Activated CD4-positive, alpha-beta T cell treated with anti-CD3 and anti-CD28 coated beads, Interleukin-2, Interleukin-4, amounts not matched to agents 100 ng/mL and 50 ng/mL, durations not matched to agents 16 hours and 8 hours (primary cell): ENCODE results near the gene PRKX.
"Not testable (repeated sequence)": the region's sequence is repeated elsewhere in the genome, so short reads cannot be mapped to it uniquely, and the experiment has no call there.

ENCODE experiments used
- DNase-seq: peaks from one replicate; pipeline ENCODE4 v3.0.0-alpha.2; 2020; ENCODE audit warnings: low spot score

Gene PRKX

GRCh38 chrX:3711331-3711917, 2.0 kb downstream of the PRKX start:
- DNase-seq = no peak

- DNase-seq = not testable (repeated sequence)
Observed at GRCh38 chrX:3707673-3708274, 5.7 kb downstream of the PRKX start.

GRCh38 chrX:3706481-3706880, 7.0 kb downstream of the PRKX start:
- no peak for DNase-seq

- DNase-seq = not testable (repeated sequence)
Observed at GRCh38 chrX:3703251-3703650, 10.2 kb downstream of the PRKX start.

- not testable (repeated sequence) for DNase-seq
Observed at GRCh38 chrX:3702095-3702494, 11.4 kb downstream of the PRKX start.

- not testable (repeated sequence) for DNase-seq
Observed at GRCh38 chrX:3701445-3701928, 12.0 kb downstream of the PRKX start.

GRCh38 chrX:3699821-3700381, 13.5 kb downstream of the PRKX start:
- DNase-seq = no peak

- DNase-seq = no peak
Observed at GRCh38 chrX:3697701-3698279, 15.7 kb downstream of the PRKX start.

GRCh38 chrX:3697220-3697684, 16.2 kb downstream of the PRKX start:
- DNase-seq = no peak

- no peak for DNase-seq
Observed at GRCh38 chrX:3695536-3695935, 17.9 kb downstream of the PRKX start.

GRCh38 chrX:3690140-3690539, 23.3 kb downstream of the PRKX start:
- DNase-seq = no peak

GRCh38 chrX:3683236-3683635, 30.2 kb downstream of the PRKX start:
- DNase-seq = not testable (repeated sequence)

- no peak for DNase-seq
Observed at GRCh38 chrX:3680459-3680858, 33.0 kb downstream of the PRKX start.

GRCh38 chrX:3679669-3680068, 33.8 kb downstream of the PRKX start:
- DNase-seq = no peak

- no peak for DNase-seq
Observed at GRCh38 chrX:3678328-3678727, 35.1 kb downstream of the PRKX start.

- DNase-seq = no peak
Observed at GRCh38 chrX:3674881-3675280, 38.6 kb downstream of the PRKX start.

- no peak for DNase-seq
Observed at GRCh38 chrX:3669841-3670475, 43.5 kb downstream of the PRKX start.

- DNase-seq = no peak
Observed at GRCh38 chrX:3666975-3667374, 46.5 kb downstream of the PRKX start.

GRCh38 chrX:3664921-3665320, 48.5 kb downstream of the PRKX start:
- DNase-seq = no peak

- DNase-seq = not testable (repeated sequence)
Observed at GRCh38 chrX:3663576-3664250, 49.7 kb downstream of the PRKX start.

- no peak for DNase-seq
Observed at GRCh38 chrX:3659761-3660160, 53.7 kb downstream of the PRKX start.

- DNase-seq = no peak
Observed at GRCh38 chrX:3655181-3655580, 58.3 kb downstream of the PRKX start.
